ENCODE data around the gene MSRB3.

Gene MSRB3

DNA sequence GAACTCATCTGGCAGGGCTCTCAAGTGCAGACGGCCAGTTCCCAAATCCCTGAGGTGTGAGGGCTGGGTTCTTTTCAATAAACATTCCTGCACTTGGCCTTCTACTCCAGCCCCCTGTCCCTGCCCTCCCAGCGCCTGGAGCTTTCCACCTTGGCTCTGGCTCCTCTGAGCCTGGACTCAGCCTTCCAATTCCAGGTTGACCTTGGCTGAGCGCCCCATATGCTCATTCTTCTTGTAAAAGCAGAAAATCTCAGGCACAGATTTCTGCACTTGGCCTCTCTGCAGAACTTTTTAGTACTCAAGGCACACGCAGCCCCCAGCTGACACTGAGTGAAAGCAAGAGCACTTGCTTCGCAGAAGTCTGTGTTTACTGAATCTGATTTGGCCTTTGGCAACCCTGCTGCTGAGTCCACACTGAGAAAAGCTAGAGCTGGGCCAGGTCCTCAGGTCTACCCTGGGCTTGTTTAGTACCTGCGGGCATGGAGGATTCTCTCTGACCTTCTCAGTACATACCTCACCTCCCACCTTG, 222.7 kb downstream of the MSRB3 start:
- no peak for DNase-seq (ENCODE audit: extremely low read depth, low read depth)
- no peak overlapping the region for H3K4me3 ChIP-seq (replicated peaks; ENCODE audit: low read depth, low read length)
- TF ChIP-seq, protein P1, sequence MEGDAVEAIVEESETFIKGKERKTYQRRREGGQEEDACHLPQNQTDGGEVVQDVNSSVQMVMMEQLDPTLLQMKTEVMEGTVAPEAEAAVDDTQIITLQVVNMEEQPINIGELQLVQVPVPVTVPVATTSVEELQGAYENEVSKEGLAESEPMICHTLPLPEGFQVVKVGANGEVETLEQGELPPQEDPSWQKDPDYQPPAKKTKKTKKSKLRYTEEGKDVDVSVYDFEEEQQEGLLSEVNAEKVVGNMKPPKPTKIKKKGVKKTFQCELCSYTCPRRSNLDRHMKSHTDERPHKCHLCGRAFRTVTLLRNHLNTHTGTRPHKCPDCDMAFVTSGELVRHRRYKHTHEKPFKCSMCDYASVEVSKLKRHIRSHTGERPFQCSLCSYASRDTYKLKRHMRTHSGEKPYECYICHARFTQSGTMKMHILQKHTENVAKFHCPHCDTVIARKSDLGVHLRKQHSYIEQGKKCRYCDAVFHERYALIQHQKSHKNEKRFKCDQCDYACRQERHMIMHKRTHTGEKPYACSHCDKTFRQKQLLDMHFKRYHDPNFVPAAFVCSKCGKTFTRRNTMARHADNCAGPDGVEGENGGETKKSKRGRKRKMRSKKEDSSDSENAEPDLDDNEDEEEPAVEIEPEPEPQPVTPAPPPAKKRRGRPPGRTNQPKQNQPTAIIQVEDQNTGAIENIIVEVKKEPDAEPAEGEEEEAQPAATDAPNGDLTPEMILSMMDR (IDR thresholded peaks at IDR 0.05; ENCODE audit: low read depth, low read length, missing control alignments) = no peak

DNA sequence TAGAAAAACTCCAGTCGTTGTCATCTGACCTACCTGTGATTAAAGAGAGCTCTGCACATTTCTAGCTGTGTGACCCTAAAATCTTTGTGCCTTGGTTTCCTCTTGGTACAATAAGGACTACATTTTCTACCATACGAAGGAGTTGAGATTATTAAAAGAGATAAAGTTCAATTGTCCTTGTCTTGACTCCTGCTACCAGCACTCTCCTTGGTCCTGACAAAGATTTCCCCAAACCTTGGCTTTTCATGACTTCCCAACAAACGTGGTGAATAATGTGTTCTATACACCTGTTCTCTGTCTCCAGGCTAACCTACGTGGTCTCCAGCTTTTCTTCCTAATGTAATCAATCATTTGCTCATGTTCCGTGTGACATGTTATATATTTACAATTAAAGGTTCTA, 223.5 kb downstream of the MSRB3 start:
- no peak for DNase-seq (ENCODE audit: extremely low read depth, low read depth)
- TF ChIP-seq, protein P1 (IDR thresholded peaks at IDR 0.05; ENCODE audit: low read depth, low read length, missing control alignments) = no peak
- no peak overlapping the region for H3K4me3 ChIP-seq (replicated peaks; ENCODE audit: low read depth, low read length)

DNA sequence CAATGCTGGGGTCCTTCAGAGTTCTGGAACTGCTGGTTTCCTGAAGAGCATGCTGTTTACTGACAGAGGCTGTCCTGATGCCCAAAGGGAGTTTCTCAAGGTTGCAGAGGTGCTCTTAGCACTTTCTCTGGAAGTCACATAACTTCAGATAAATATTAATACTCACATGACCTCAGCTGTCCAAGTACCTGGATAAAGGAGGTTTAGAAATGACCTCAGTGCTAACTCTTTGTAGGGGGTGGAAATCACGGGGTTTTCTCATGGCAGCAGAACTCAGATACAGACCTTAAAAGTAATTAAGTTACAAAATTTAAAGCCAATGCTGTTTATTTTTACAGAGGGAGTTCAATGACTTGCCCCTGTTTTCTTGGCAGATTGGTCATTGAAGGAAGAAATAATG, 225.9 kb downstream of the MSRB3 start:
- H3K4me3 ChIP-seq (replicated peaks; ENCODE audit: low read depth, low read length) = no peak overlapping the region
- TF ChIP-seq, protein P1 (IDR thresholded peaks at IDR 0.05; ENCODE audit: low read depth, low read length, missing control alignments) = no peak
- no peak for DNase-seq (ENCODE audit: extremely low read depth, low read depth)

DNA sequence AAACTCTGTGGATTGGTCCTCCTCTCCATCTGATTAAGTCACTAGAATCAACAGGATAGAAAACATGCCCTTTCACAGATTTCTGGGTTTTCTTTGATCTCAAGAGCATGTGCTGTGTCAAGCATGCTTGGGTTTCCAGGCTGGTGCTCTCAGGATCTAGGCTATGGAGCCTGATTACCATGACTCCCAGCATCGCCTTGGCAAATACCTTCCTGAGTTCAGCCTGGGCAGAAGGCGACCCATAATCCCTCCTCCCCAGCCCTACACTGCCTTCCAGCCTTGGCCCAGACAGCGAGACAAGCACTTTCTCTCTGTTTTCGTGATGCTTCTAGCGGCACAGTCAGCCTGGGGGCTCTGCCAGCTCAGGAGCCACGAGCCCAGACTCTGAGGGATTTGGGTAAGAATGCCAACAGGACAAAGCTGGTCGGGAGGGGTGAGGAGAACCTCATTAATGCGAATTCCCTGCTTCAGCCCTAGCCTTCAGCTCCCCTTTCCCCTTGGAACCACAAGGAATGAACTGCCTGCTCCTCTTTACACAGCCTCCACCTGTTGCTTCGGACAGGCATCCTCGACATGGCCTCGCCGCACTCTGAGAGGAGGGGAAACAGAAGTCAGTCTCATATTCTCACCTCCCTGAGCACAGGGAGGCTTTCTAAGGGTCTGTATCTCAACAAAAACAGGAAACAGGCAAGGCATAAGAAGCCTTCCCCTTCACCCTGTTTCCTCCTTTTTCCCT, 227.1 kb downstream of the MSRB3 start:
- no peak for DNase-seq (ENCODE audit: extremely low read depth, low read depth)
- H3K4me3 ChIP-seq (replicated peaks; ENCODE audit: low read depth, low read length) = no peak overlapping the region
- TF ChIP-seq, protein P1 (IDR thresholded peaks at IDR 0.05; ENCODE audit: low read depth, low read length, missing control alignments) = no peak

DNA sequence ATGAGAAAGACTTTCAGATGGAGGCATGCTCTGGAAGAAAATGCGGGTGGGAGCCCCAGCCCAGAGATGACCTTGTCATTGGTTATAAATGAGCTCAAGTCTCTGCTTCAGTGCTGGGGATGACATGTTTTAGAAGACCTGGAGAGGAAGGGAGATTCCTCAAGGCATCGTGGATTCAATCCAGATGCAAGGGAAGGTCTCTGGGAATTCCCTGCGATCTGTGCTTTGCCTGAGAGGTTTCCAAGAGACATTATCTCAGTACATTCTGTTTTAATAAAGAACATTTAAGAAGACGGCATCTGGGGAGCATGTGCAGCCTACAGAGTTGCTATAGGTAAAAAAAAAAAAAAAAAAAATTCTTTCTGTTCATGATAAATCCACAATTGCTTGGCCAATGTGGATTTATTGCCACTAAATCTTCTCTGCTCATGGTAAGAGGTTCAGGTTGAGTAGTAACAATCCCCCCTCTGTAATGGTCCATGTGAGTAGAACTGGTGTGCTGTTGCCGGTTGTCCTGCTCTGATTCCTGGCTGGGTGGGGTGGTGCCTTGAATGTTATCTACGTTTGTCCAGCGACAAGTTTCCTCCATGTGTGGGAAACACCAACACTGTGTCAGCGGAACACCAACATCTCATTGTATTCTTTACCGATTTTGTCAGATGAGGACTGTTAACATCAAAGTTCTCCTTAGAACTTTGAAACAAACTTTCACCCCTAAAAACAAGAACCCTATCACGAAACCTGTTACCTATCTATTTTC, 230.0 kb downstream of the MSRB3 start:
- TF ChIP-seq, protein P1 (IDR thresholded peaks at IDR 0.05; ENCODE audit: low read depth, low read length, missing control alignments) = no peak
- H3K4me3 ChIP-seq (replicated peaks; ENCODE audit: low read depth, low read length) = no peak overlapping the region
- peak; percentile 67 for DNase-seq (ENCODE audit: extremely low read depth, low read depth)

DNA sequence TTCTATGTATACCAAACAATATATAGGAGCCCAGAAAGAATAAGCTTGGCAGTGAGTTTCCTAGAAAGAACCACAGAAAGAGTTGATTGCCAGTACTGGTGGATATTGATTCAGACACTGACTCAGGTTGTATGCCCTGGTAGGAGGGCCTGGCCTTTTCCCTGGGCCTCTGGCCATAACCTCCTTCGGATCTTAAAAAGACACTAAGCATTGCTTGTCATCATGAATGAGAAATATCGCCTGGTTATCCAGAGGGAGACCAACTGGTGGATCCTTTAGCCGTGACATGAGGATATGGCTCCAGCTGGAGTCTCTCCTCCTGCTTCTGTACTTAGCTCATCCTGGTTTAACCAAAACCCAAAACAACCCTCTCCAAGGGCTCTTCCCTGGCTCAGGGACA, 231.5 kb downstream of the MSRB3 start:
- H3K4me3 ChIP-seq (replicated peaks; ENCODE audit: low read depth, low read length) = no peak overlapping the region
- DNase-seq (ENCODE audit: extremely low read depth, low read depth) = no peak
- TF ChIP-seq, protein P1 (IDR thresholded peaks at IDR 0.05; ENCODE audit: low read depth, low read length, missing control alignments) = no peak

Measured in HFF-Myc (cell line).